ENCODE results near the gene DCTN3.

Gene DCTN3

DNA sequence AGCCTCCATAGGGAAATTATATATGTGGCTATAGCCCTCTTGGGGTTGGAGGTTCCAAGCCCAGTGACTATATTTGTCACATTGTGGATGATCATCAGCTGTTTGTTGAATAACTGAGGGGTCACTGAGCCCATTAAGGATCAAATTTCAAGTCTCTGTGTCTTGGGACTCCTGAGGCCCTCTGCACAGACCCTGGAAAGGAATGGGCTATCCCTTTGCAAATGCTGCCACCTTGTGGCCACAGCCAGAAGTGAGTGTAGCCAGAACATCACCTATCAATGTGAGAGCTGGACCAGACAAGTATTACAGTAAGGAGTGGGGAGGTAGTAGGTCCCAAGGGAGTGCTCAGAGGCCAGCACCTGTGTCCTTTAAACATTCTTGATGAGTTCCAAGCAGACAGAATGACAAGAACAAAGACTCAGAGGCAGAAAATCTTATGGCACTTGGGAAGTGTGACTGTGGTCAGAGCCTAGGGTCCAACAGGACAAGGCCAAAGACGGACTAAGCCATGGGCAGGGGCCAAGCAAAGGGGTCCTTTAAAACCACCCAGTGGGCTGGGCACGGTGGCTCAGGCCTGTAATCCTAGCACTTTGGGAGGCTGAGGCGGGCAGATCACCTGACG is 16.6 kb downstream of the DCTN3 start:
- H3K9ac ChIP-seq, result no peak overlapping the region
- H3K79me2 ChIP-seq, result no peaks in the 10 kb centered on the region
- no peaks in the 10 kb centered on the region for H3K36me3 ChIP-seq (ENCODE audit: control insufficient read depth, insufficient read depth, low read length)
- H2AFZ ChIP-seq, result no peak overlapping the region
- H3K27ac ChIP-seq, result no peak overlapping the region
- TF ChIP-seq, protein P1, sequence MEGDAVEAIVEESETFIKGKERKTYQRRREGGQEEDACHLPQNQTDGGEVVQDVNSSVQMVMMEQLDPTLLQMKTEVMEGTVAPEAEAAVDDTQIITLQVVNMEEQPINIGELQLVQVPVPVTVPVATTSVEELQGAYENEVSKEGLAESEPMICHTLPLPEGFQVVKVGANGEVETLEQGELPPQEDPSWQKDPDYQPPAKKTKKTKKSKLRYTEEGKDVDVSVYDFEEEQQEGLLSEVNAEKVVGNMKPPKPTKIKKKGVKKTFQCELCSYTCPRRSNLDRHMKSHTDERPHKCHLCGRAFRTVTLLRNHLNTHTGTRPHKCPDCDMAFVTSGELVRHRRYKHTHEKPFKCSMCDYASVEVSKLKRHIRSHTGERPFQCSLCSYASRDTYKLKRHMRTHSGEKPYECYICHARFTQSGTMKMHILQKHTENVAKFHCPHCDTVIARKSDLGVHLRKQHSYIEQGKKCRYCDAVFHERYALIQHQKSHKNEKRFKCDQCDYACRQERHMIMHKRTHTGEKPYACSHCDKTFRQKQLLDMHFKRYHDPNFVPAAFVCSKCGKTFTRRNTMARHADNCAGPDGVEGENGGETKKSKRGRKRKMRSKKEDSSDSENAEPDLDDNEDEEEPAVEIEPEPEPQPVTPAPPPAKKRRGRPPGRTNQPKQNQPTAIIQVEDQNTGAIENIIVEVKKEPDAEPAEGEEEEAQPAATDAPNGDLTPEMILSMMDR (IDR thresholded peaks at IDR 0.05), result peak; percentile 84
- H3K9me3 ChIP-seq (ENCODE audit: control insufficient read depth, low read length), result no peaks in the 10 kb centered on the region
- no peak overlapping the region for H3K4me3 ChIP-seq (ENCODE audit: low read depth, low read length)
- H3K4me1 ChIP-seq, result peaks cover 2% of the 10 kb centered on the region
- H3K27me3 ChIP-seq (ENCODE audit: control insufficient read depth, insufficient read depth, low read length), result no peaks in the 10 kb centered on the region
- no peak overlapping the region for H3K4me2 ChIP-seq (ENCODE audit: low read length)

DNA sequence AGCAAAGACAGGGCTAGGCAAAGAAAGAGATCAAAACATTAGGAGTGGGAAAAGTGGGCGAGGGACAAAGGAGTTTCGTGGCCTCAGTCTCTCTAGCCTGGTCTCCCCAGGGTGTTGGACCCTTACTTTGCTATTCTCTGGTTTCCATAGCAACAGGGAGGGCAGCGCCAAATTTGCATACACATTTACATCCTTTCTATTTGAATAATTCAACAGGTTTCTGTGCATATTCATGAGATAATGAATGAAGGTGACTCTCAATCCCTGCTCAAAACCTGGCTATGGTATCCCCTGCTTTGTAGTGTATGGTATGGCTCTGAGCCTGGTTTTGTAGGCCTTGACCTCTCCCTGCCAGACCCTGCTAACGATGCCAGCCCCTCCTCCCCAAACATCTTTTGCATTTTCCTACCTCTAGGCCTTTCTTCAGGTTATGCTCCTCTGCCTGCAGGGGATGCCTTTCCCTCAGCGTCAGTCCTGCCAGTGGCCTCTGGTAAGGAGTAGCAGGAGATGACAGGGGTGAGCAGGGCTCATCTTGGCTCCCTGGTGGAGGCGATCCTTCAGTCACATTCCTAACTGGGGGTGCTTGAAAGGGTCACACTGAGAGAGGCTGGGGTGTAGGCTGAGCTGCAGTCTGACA is 18.2 kb downstream of the DCTN3 start:
- H3K9me3 ChIP-seq (ENCODE audit: control insufficient read depth, low read length), result no peaks in the 10 kb centered on the region
- no peak overlapping the region for H3K4me2 ChIP-seq (ENCODE audit: low read length)
- H3K36me3 ChIP-seq (ENCODE audit: control insufficient read depth, insufficient read depth, low read length), result no peaks in the 10 kb centered on the region
- no peaks in the 10 kb centered on the region for H3K79me2 ChIP-seq
- peaks cover 2% of the 10 kb centered on the region for H3K4me1 ChIP-seq
- no peak overlapping the region for H3K27ac ChIP-seq
- TF ChIP-seq, protein P1 (IDR thresholded peaks at IDR 0.05), result no peak
- H2AFZ ChIP-seq, result no peak overlapping the region
- H3K27me3 ChIP-seq (ENCODE audit: control insufficient read depth, insufficient read depth, low read length), result no peaks in the 10 kb centered on the region
- no peak overlapping the region for H3K4me3 ChIP-seq (ENCODE audit: low read depth, low read length)
- no peak overlapping the region for H3K9ac ChIP-seq

DNA sequence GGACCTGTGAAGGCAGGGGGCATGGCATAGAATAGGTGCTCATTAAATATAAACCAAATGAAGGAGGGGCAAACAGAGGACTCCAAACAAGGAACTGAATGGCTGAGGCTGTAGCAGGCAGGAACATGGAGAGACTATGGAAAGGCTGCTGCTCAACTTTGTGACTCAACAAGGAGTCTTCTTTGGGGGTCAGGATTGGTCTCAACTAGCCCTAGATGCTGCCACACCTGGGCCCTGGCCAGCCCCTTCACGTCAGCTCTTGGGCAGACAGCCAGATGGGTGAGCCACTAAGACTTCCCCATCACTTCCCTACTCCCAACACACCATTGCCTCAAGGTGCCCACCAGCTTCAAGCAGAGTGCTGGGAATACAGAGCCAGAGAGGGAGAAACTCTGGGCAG is 19.4 kb downstream of the DCTN3 start:
- Histone ChIP-seq H3K27ac (no peak overlapping the region), H2AFZ (no peak overlapping the region), H3K9me3 (ENCODE audit: control insufficient read depth, low read length) (no peaks in the 10 kb centered on the region), H3K27me3 (ENCODE audit: control insufficient read depth, insufficient read depth, low read length) (no peaks in the 10 kb centered on the region), H3K9ac (no peak overlapping the region), H3K36me3 (ENCODE audit: control insufficient read depth, insufficient read depth, low read length) (no peaks in the 10 kb centered on the region), H3K79me2 (no peaks in the 10 kb centered on the region), H3K4me3 (ENCODE audit: low read depth, low read length) (no peak overlapping the region), H3K4me2 (ENCODE audit: low read length) (no peak overlapping the region), H3K4me1 (peaks cover 2% of the 10 kb centered on the region)
- TF ChIP-seq, protein P1 (IDR thresholded peaks at IDR 0.05), result no peak

DNA sequence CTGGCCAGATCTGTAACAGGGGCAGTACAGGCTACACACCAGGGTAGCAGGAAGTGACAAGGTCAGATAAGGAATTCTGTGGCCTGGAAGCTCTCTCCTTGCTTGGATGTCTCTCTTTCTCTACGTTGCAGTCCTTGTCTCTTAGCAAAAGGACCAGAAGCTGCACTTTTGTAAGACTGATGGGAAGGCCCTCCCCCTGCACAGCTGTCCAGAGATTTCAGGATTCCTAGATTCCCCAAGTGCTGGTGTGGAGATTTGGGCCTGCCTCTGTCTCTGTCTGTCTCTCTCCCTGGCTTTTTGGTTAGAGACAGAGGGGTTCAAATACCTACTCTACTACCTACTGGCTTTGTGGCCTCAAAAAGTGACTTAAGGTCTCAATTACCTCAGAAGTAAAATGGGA is 20.7 kb downstream of the DCTN3 start:
- no peak overlapping the region for H3K4me2 ChIP-seq (ENCODE audit: low read length)
- H3K9ac ChIP-seq, result no peak overlapping the region
- no peaks in the 10 kb centered on the region for H3K9me3 ChIP-seq (ENCODE audit: control insufficient read depth, low read length)
- H3K27ac ChIP-seq, result no peak overlapping the region
- no peaks in the 10 kb centered on the region for H3K79me2 ChIP-seq
- TF ChIP-seq, protein P1 (IDR thresholded peaks at IDR 0.05), result no peak
- no peaks in the 10 kb centered on the region for H3K36me3 ChIP-seq (ENCODE audit: control insufficient read depth, insufficient read depth, low read length)
- no peaks in the 10 kb centered on the region for H3K27me3 ChIP-seq (ENCODE audit: control insufficient read depth, insufficient read depth, low read length)
- H3K4me1 ChIP-seq, result peaks cover 2% of the 10 kb centered on the region
- no peak overlapping the region for H2AFZ ChIP-seq
- no peak overlapping the region for H3K4me3 ChIP-seq (ENCODE audit: low read depth, low read length)

DNA sequence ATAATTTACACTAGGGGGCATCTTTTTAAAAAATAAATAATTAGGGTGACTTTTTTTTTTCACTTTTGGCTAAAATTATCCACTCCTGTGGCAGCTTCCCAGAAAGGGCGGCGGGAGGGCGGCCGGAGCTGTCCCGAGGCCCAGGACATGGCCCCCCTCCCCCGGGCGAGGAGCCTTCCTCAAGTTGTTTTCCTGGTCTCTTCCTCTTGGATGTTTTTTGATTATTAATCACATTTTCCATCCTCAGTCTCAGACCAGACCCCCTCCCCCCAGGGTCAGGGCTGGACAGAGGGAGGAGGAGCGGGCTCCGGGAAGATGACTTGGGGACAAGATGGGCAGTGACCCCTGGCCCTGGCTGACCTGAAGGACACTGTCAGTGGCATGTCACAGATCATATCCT is 26.1 kb downstream of the DCTN3 start:
- Histone ChIP-seq H3K36me3 (ENCODE audit: control insufficient read depth, insufficient read depth, low read length) (no peaks in the 10 kb centered on the region), H3K9me3 (ENCODE audit: control insufficient read depth, low read length) (no peaks in the 10 kb centered on the region), H3K9ac (no peak overlapping the region), H2AFZ (no peak overlapping the region), H3K27ac (no peak overlapping the region), H3K27me3 (ENCODE audit: control insufficient read depth, insufficient read depth, low read length) (peaks cover 2% of the 10 kb centered on the region), H3K4me1 (no peaks in the 10 kb centered on the region), H3K4me3 (ENCODE audit: low read depth, low read length) (no peak overlapping the region), H3K4me2 (ENCODE audit: low read length) (no peak overlapping the region), H3K79me2 (no peaks in the 10 kb centered on the region)
- TF ChIP-seq, protein P1 (IDR thresholded peaks at IDR 0.05), result no peak

Measured in parathyroid adenoma (tissue), 2 donors.